HepG2 (cell line): Measurements from ENCODE around the gene CECR2. TPM values are rescaled to one million over a fixed set of nuclear protein-coding genes. Genes with fewer than 3 reads are reported as not detected.

Experiments
- ATAC-seq: fragments of 200-7000 bp; cut with Tn5 transposase; 3 replicates; pipeline ENCODE4 v1.9.1; 2020; ENCODE audit warnings: mild to moderate bottlenecking, moderate library complexity
- BruUV-seq: library from RNA; stranded (reverse); fragments of 400-500 nt; replicated peaks from 2 replicates; lab custom pipeline; 2021; lab: Mats Ljungman, UMichigan
- CTCF ChIA-PET: fragments of 300-600 bp; formaldehyde crosslinking; extraction: SDS; loops from one replicate; lab custom pipeline; 2021; ENCODE audit warnings: low total read pairs, inconsistent platforms, low intra/inter-chr PET ratio; lab: Yijun Ruan, JAX
- POLR2A ChIA-PET: fragments of 350-600 bp; sonication (Branson Sonifier 250); formaldehyde crosslinking; loops from one replicate; lab custom pipeline; 2020; ENCODE audit warnings: antibody characterized with exemption, inconsistent platforms; lab: Yijun Ruan, JAX
- DNase-seq: peaks from one replicate; pipeline ENCODE4 v3.0.0-alpha.2; 2015; ENCODE audit warnings: low spot score
- FAIRE-seq: peaks from 3 replicates; lab custom pipeline; 2011; peaks lifted over from hg19 to GRCh38; lab: Jason Lieb, UNC
- H2AFZ ChIP-seq: one replicate; pipeline ENCODE4 v1.6.1; 2011; ENCODE audit warnings: low read length, inconsistent platforms
- H3K27ac ChIP-seq: fragments of 300-600 bp; 3 replicates; pipeline ENCODE4 v1.8.0; 2011; ENCODE audit warnings: mixed run types, mild to moderate bottlenecking, mixed read lengths, low read length, inconsistent platforms; ENCODE audit not compliant: insufficient read depth; ENCODE audit errors: extremely low read length
- H3K27me3 ChIP-seq, 2 experiments: fragments of 200-600 bp in 1 of 2; 2 replicates in 1 of 2; 3 replicates in 1 of 2; pipeline versions ENCODE4 v1.6.0 to v1.8.0; 2011; ENCODE audit warnings: low read length in 2 of 2, mild to moderate bottlenecking in 2 of 2, moderate library complexity in 2 of 2, inconsistent platforms in 1 of 2; ENCODE audit not compliant: insufficient read depth in 2 of 2, control insufficient read depth in 1 of 2
- H3K36me3 ChIP-seq, 2 experiments: fragments of 200-600 bp in 1 of 2; replicated peaks in 1 of 2; 2 replicates in 1 of 2; 3 replicates in 1 of 2; pipeline versions ENCODE4 v1.5.1 to v1.8.0; 2011; ENCODE audit warnings: low read length in 2 of 2, inconsistent platforms in 1 of 2; ENCODE audit not compliant: insufficient read depth in 2 of 2, control insufficient read depth in 1 of 2
- H3K4me1 ChIP-seq: 2 replicates; pipeline ENCODE4 v1.5.1; 2012; ENCODE audit warnings: low read length, inconsistent platforms; ENCODE audit not compliant: insufficient read depth
- H3K4me2 ChIP-seq: 2 replicates; pipeline ENCODE4 v1.6.0; 2011; ENCODE audit warnings: low read depth, low read length, inconsistent platforms
- H3K4me3 ChIP-seq, 3 experiments: fragments of 200-600 bp in 1 of 3; sonication (generic), shearing (Covaris generic) in 1 of 3; replicated peaks in 1 of 3; 2 replicates each; pipeline ENCODE4 v1.5.1; 2011 to 2016; ENCODE audit warnings: low read length in 3 of 3, inconsistent platforms in 2 of 3, low read depth in 2 of 3, mild to moderate bottlenecking in 2 of 3, control low read depth in 1 of 3, mixed read lengths in 1 of 3; ENCODE audit not compliant: insufficient read depth in 1 of 3
- H3K79me2 ChIP-seq: one replicate; pipeline ENCODE4 v1.6.1; 2011; ENCODE audit warnings: low read length, inconsistent platforms; ENCODE audit not compliant: insufficient read depth
- H3K9ac ChIP-seq: 2 replicates; pipeline ENCODE4 v1.6.0; 2011; ENCODE audit warnings: mild to moderate bottlenecking, low read depth, low read length, inconsistent platforms; ENCODE audit not compliant: insufficient read depth
- H3K9me3 ChIP-seq: 2 replicates; pipeline ENCODE4 v1.5.1; 2012; ENCODE audit warnings: mild to moderate bottlenecking, low read length
- H4K20me1 ChIP-seq: 2 replicates; pipeline ENCODE4 v1.6.0; 2011; ENCODE audit warnings: inconsistent platforms, mild to moderate bottlenecking, low read length, moderate library complexity; ENCODE audit not compliant: insufficient read depth
- ATF5 ChIP-seq: sonication (generic); formaldehyde crosslinking; IDR thresholded peaks from 2 replicates; pipeline ENCODE4 v1.4.0; 2020; ENCODE audit warnings: mild to moderate bottlenecking, low read depth, missing genetic modification reagents
- CBX2 ChIP-seq, 2 experiments: fragments of 200-600 bp in 1 of 2; sonication (generic); formaldehyde crosslinking in 1 of 2; IDR thresholded peaks; 2 replicates each; pipeline versions ENCODE4 v1.7.0 to v1.8.1; 2018 to 2022; ENCODE audit warnings: low read depth in 2 of 2, low read length in 1 of 2, mild to moderate bottlenecking in 1 of 2, missing genetic modification reagents in 1 of 2
- JUNB ChIP-seq: sonication (generic); formaldehyde crosslinking; IDR thresholded peaks from 2 replicates; pipeline ENCODE4 v1.8.0; 2022; ENCODE audit warnings: missing genetic modification reagents, mild to moderate bottlenecking, borderline replicate concordance
- MXD1 ChIP-seq: sonication (generic); formaldehyde crosslinking; IDR thresholded peaks from 2 replicates; pipeline ENCODE4 v1.4.0; 2020; ENCODE audit warnings: mild to moderate bottlenecking, missing genetic modification reagents
- RORA ChIP-seq: sonication (generic); formaldehyde crosslinking; IDR thresholded peaks from 2 replicates; pipeline ENCODE4 v1.5.0; 2020; ENCODE audit warnings: mild to moderate bottlenecking, missing genetic modification reagents, moderate library complexity
- SMARCC2 ChIP-seq: fragments of 450-650 bp; IDR thresholded peaks from 2 replicates; pipeline ENCODE4 v1.6.1; 2017; ENCODE audit warnings: antibody characterized with exemption, mild to moderate bottlenecking
- SRF ChIP-seq: IDR thresholded peaks from 2 replicates; pipeline ENCODE4 v1.6.1; 2011; ENCODE audit warnings: mild to moderate bottlenecking, low read depth, low read length, moderate library complexity
- TP53 ChIP-seq: sonication (generic); formaldehyde crosslinking; conservative IDR thresholded peaks from 2 replicates; pipeline ENCODE4 v1.4.0; 2020; ENCODE audit warnings: missing genetic modification reagents
- ZNF570 ChIP-seq: sonication (generic); formaldehyde crosslinking; IDR thresholded peaks from 2 replicates; pipeline ENCODE4 v1.4.0; 2020; ENCODE audit warnings: mild to moderate bottlenecking, missing genetic modification reagents, borderline replicate concordance
- WGBS: methylation state at CpG from one replicate; pipeline ENCODE4 v1.1.6; 2017; ENCODE audit warnings: low lambda C conversion rate; 5-methylcytosine and 5-hydroxymethylcytosine counted together
- in situ Hi-C: cut with HindIII; loops from 2 replicates; pipeline ENCODE4 v1.10.0; 2017; ENCODE audit warnings: low pct_unique_long_range_greater_than_20kb; ENCODE audit not compliant: extremely low pct_ligation_motif_present
- intact Hi-C: fragments of 100-400 bp; cut with micrococcal nuclease; formaldehyde crosslinking; loops from one replicate; pipeline ENCODE4 v1.10.0; 2022; ENCODE audit not compliant: unreplicated experiment
- polyA plus RNA-seq, 8 experiments: library from polyadenylated mRNA; depleted of rRNA in 3 of 8; stranded (reverse) in 7 of 8; unstranded in 1 of 8; fragments of >200 nt; fragmentation: Illumina TruSeq in 4 of 8; extraction: Trizol in 4 of 8; gene quantifications; 2 replicates each; pipeline versions ENCODE4 v1.2.1 to v1.2.3, GENCODE V29; 2011 to 2016; ENCODE audit warnings: low read depth in 4 of 8, missing spikeins in 1 of 8, mixed read lengths in 1 of 8; ENCODE audit not compliant: insufficient read depth in 1 of 8
- total RNA-seq, 5 experiments: library from RNA; depleted of rRNA; stranded (reverse); fragments of >200 nt; fragmentation: Illumina TruSeq; extraction: Trizol; gene quantifications; 2 replicates each; pipeline ENCODE4 v1.2.3, GENCODE V29; 2016; ENCODE audit warnings: low read depth in 1 of 5

Gene CECR2
- total and polyA plus RNA-seq, 2 of the 13 experiments (the other 11 are each of a cell fraction or from before 2014, with no cell fraction given): not detected

- CTCF ChIA-PET: no interaction called here
- H3K27me3 ChIP-seq: peaks cover 0 to 3% of the 10 kb centered on the region in 2 experiments; a peak in 2 of 5 replicates
- no peaks in the 10 kb centered on the region for H3K4me1 ChIP-seq
- no peaks in the 10 kb centered on the region for H3K79me2 ChIP-seq
- H3K4me2 ChIP-seq: no peak overlapping the region
- TF ChIP-seq SMARCC2 (no peak), ZNF570 (CRISPR knock-in tag) (no peak), MXD1 (no peak), SRF (no peak), CBX2 (IDR thresholded peaks at IDR 0.05; ENCODE audit: low read depth, low read length) (no peak), CBX2 (CRISPR knock-in tag; IDR thresholded peaks at IDR 0.05; ENCODE audit: low read depth) (no peak), ATF5 (CRISPR knock-in tag) (no peak), TP53 (CRISPR knock-in tag) (no peak), JUNB (no peak), RORA (CRISPR knock-in tag) (no peak)
- no peak overlapping the region for H2AFZ ChIP-seq
- intact Hi-C loops (no loop called here), in situ Hi-C loops (no loop called here)
- FAIRE-seq (no peak), ATAC-seq (no peak), DNase-seq (no peak)
- 0% methylated on average over 3 of the region's 3 CpGs for WGBS
- BruUV-seq: no TSS peak
- no peaks in the 10 kb centered on the region for H3K36me3 ChIP-seq
- H3K27ac ChIP-seq: no peak overlapping the region
- POLR2A ChIA-PET: no interaction called here
- H3K9me3 ChIP-seq: no peaks in the 10 kb centered on the region
- H3K9ac ChIP-seq: no peak overlapping the region
- H4K20me1 ChIP-seq: no peaks in the 10 kb centered on the region
- H3K4me3 ChIP-seq: no peak overlapping the region
These were observed 42.0 kb downstream of the CECR2 start for GRCh38 chr22:17411213-17411612.
